Measurements from ENCODE around the gene SLC2A9.
"Not testable (repeated sequence)": the region's sequence is repeated elsewhere in the genome, so short reads cannot be mapped to it uniquely, and the experiment has no call there.

Gene SLC2A9

GRCh38 chr4:9804918-9805317, 216.4 kb downstream of the SLC2A9 start:
- H3K4me3 ChIP-seq (ENCODE audit: control insufficient read depth, low read depth, low read length) = no peak overlapping the region
- DNase-seq (ENCODE audit: low read depth) = no peak
- no peak for TF ChIP-seq CTCF (IDR thresholded peaks at IDR 0.05; ENCODE audit: control insufficient read depth, insufficient read depth, low read depth, low read length, missing control alignments)

GRCh38 chr4:9800848-9801247, 220.4 kb downstream of the SLC2A9 start:
- no peak for TF ChIP-seq CTCF (IDR thresholded peaks at IDR 0.05; ENCODE audit: control insufficient read depth, insufficient read depth, low read depth, low read length, missing control alignments)
- no peak overlapping the region for H3K4me3 ChIP-seq (ENCODE audit: control insufficient read depth, low read depth, low read length)
- no peak for DNase-seq (ENCODE audit: low read depth)

- not testable (repeated sequence) for DNase-seq (ENCODE audit: low read depth); H3K4me3 ChIP-seq (ENCODE audit: control insufficient read depth, low read depth, low read length)
Measured at GRCh38 chr4:9796641-9797040, 224.7 kb downstream of the SLC2A9 start.

GRCh38 chr4:9792381-9792780, 228.9 kb downstream of the SLC2A9 start:
- TF ChIP-seq CTCF (IDR thresholded peaks at IDR 0.05; ENCODE audit: control insufficient read depth, insufficient read depth, low read depth, low read length, missing control alignments) = no peak
- DNase-seq (ENCODE audit: low read depth) = no peak
- no peak overlapping the region for H3K4me3 ChIP-seq (ENCODE audit: control insufficient read depth, low read depth, low read length)

- DNase-seq (ENCODE audit: low read depth); H3K4me3 ChIP-seq (ENCODE audit: control insufficient read depth, low read depth, low read length): not testable (repeated sequence)
Measured at GRCh38 chr4:9785891-9786290, 235.4 kb downstream of the SLC2A9 start.

- no peak for DNase-seq (ENCODE audit: low read depth)
- no peak for TF ChIP-seq CTCF (IDR thresholded peaks at IDR 0.05; ENCODE audit: control insufficient read depth, insufficient read depth, low read depth, low read length, missing control alignments)
- H3K4me3 ChIP-seq (ENCODE audit: control insufficient read depth, low read depth, low read length) = no peak overlapping the region
Measured at GRCh38 chr4:9782136-9782436, 239.2 kb downstream of the SLC2A9 start.

- no peak for DNase-seq (ENCODE audit: low read depth)
- TF ChIP-seq CTCF (IDR thresholded peaks at IDR 0.05; ENCODE audit: control insufficient read depth, insufficient read depth, low read depth, low read length, missing control alignments) = no peak
- no peak within 1 kb of the TSS for H3K4me3 ChIP-seq (ENCODE audit: control insufficient read depth, low read depth, low read length)
Measured at GRCh38 chr4:9781343-9782135, 239.8 kb downstream of the SLC2A9 start, which contains the start of gene DRD5. DRD5 (plus strand) TSS chr4:9781634; CDS start chr4:9782030, 396 bp downstream.

All from AG09309 (cell line).